ENCODE measurements around the gene PALM.

DNA sequence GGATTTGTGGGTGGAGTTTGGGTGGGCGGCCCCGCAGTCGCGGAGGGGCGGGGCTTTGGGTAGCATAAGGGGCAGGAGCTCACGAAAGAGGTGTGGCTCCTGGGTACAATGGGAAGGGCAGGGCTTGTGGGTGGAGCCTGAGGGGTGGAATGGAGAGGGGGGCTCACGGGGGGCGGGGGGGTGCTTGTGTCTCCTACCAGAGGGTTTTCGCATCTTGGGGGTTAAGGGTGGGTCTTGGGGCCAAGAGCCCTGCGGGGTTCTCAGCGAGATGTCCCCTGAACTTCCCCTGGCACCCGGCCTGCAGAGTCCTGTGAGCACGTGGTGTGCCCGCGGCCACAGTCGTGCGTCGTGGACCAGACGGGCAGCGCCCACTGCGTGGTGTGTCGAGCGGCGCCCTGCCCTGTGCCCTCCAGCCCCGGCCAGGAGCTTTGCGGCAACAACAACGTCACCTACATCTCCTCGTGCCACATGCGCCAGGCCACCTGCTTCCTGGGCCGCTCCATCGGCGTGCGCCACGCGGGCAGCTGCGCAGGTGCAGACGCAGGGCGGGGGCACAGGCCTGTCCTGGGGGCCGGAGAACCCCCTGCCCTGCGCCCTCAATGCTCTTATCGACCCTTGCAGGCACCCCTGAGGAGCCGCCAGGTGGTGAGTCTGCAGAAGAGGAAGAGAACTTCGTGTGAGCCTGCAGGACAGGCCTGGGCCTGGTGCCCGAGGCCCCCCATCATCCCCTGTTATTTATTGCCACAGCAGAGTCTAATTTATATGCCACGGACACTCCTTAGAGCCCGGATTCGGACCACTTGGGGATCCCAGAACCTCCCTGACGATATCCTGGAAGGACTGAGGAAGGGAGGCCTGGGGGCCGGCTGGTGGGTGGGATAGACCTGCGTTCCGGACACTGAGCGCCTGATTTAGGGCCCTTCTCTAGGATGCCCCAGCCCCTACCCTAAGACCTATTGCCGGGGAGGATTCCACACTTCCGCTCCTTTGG, 27.4 kb upstream of the PALM start:
- TF ChIP-seq CTCF (conservative IDR thresholded peaks at IDR 0.05; ENCODE audit: low read depth, low read length) = no peak
- no peak for TF ChIP-seq EZH2 (IDR thresholded peaks at IDR 0.05; ENCODE audit: borderline replicate concordance, low read depth, low read length, poor library complexity, severe bottlenecking)
